B cell (primary cell): ENCODE data around the gene DPH6.

Experiments
- CTCF ChIP-seq: fragments of 200-600 bp; IDR thresholded peaks from one replicate; pipeline ENCODE4 v1.8.0; 2022; ENCODE audit warnings: antibody characterized with exemption, mild to moderate bottlenecking
- EZH2 ChIP-seq: IDR thresholded peaks from 2 replicates; pipeline ENCODE4 v1.6.1; 2012; ENCODE audit warnings: borderline replicate concordance, low read depth, mild to moderate bottlenecking, moderate library complexity, low read length; ENCODE audit not compliant: insufficient read depth, poor library complexity, severe bottlenecking

- TF ChIP-seq CTCF (no peak), EZH2 (no peak)
Observed at GRCh38 chr15:35427496-35427895, 118.5 kb downstream of the DPH6 start.
